Upper lobe of left lung (tissue), 4 donors: ENCODE results near the gene ASTN2.

Experiments
- POLR2A ChIP-seq, 4 donors: fragments of 450-650 bp; IDR thresholded peaks; one replicate each; pipeline ENCODE4 v1.5.1; 2016 to 2017; ENCODE audit warnings: antibody characterized with exemption in 4 of 4, mild to moderate bottlenecking in 2 of 4
- TF ChIP-seq, protein P1 (sequence below), 6 experiments: fragments of 450-650 bp in 4 of 6; fragments of 200-600 bp in 2 of 6; sonication (generic) in 2 of 6; IDR thresholded peaks; one replicate each; pipeline ENCODE4 v1.5.1; 2016 to 2019; ENCODE audit warnings: antibody characterized with exemption in 6 of 6

DNA sequence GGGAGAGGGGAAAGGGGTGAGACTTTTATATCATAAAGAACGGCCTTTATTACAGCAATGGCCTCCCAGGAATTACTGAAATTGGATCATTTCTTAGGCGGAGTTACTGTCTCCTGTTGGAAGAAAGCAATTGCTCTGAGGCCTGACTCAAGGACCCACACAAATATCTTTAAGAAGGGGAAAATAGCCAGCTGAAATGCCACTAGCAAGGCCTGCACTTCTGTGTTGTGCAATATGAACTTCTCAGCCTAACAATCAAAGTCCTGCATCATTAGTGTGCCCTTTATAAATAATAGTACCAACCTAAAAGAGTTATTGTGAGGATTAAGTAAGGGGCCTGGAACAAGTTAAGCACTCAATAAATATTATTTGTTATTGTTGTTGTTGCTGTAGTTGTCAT is 757.9 kb downstream of the ASTN2 start:
- TF ChIP-seq, protein P1, sequence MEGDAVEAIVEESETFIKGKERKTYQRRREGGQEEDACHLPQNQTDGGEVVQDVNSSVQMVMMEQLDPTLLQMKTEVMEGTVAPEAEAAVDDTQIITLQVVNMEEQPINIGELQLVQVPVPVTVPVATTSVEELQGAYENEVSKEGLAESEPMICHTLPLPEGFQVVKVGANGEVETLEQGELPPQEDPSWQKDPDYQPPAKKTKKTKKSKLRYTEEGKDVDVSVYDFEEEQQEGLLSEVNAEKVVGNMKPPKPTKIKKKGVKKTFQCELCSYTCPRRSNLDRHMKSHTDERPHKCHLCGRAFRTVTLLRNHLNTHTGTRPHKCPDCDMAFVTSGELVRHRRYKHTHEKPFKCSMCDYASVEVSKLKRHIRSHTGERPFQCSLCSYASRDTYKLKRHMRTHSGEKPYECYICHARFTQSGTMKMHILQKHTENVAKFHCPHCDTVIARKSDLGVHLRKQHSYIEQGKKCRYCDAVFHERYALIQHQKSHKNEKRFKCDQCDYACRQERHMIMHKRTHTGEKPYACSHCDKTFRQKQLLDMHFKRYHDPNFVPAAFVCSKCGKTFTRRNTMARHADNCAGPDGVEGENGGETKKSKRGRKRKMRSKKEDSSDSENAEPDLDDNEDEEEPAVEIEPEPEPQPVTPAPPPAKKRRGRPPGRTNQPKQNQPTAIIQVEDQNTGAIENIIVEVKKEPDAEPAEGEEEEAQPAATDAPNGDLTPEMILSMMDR (IDR thresholded peaks at IDR 0.05) = no peak
- no peak for TF ChIP-seq POLR2A (IDR thresholded peaks at IDR 0.05)
